COLO668 (cell line): ENCODE results near the gene CD8B.
"Not testable (repeated sequence)": the region's sequence is repeated elsewhere in the genome, so short reads cannot be mapped to it uniquely, and the experiment has no call there.

Experiments used
- DNase-seq: peaks from one replicate; lab custom pipeline; 2025; ENCODE audit not compliant: unreplicated experiment; lab: John Stamatoyannopoulos, UW

The CD8B gene

DNA sequence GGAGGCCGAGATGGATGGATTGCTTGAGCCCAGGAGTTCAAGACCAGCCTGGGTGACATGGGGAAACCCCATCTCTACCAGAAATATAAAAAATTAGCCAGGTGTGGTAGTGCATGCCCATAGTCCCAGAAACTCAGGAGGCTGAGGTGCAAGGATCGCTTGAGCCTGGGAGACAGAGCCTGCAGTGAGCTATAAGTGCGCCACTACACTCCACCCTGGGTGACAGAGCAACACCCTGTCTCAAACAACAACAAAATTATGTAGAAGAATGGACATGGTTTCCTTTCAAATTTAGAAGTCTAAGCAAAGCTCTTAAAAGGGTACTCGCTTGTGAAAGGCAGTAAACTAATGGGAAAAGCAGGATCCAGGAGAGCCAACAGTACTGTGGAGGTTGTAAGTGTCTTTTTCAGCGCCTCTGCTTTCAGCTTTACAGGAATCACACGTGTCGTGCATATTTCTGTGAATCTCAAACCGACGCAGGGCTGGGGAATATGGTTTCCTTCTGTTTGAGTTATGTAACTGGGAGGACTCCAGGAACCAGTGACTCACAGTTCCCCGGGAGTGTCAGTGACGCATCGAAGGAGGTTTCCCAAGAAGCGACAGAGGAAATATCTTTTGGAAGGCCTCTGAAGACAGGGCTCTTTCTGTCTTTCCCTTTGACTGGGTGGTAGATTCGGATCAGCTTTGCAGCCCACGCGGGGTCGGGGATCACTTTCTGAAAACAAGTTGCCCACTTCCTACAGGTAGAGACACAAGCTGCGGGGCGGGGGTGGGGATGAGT is 24.6 kb downstream of the CD8B start:
- DNase-seq, result not testable (repeated sequence)

DNA sequence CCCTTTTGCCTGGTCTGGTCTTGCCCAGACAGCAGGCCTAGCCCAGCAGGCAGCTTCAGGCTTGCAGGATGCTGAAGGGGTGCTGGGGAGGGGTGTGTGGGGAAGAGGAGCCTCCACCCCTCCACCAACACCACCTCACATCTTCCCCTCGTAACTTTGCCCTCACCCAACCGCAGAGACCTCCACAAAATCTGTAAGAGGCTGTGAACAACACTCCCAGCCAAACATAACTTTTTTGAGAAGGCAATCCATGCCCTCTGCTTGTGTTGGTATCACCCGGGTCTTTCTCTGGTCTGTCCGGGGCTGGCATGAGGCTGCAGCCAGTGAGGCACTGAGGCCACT is 26.2 kb downstream of the CD8B start:
- DNase-seq, result not testable (repeated sequence)

DNA sequence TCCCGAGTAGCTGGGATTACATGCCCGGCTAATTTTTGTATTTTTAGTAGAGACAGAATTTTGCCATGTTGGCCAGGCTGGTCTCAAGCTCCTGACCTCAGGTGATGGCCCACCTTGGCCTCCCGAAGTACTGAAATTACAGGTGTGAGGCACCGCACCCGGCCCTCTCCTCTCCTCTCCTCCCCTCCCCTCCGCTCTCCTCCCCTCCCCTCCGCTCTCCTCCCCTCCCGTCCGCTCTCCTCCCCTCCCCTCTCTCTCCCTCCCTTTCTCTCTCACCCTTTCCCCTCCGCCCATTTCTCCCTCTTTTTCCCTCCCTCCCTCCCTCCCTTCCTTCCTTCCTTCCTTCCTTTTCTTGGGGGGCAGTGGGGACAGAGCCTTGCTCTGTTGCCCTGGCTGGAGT is 28.4 kb downstream of the CD8B start:
- no peak for DNase-seq

DNA sequence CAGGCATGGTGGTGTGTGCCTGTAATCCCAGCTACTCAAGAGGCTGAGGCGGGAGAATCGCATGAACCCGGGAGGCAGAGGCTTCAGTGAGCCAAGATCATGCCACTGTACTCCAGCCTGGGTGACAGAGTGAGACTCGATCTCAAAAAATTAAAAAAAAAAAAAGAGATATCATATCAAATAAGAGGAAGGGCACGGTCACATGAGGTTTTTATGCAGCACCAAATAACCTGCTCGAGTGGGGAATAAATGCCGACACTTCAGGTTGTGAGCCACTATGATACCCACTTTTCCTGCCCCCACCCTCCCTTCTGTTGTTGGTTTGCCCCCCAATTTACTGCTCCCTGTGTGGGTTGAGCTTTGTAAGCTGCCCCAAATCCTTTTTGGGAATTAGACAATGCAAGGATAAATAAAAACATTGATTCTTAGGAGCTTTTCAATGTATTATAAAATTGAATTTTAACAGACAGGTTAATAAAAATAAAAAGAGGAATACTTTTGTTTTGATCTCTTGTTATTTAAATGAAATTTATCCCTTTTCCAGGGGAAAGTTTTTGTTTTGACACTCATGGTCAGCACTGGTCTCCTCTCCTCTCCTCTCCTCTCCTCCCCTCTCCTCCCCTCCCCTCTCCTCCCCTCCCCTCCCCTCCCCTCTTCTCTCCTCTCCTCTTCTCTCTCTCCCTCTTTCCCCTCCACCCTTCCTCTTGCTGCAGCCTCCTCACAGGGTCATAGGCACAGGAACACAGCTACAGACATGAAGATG is 29.2 kb downstream of the CD8B start:
- DNase-seq, result no peak

GRCh38 chr2:86831537-86831936 is 30.1 kb downstream of the CD8B start:
- no peak for DNase-seq

DNA sequence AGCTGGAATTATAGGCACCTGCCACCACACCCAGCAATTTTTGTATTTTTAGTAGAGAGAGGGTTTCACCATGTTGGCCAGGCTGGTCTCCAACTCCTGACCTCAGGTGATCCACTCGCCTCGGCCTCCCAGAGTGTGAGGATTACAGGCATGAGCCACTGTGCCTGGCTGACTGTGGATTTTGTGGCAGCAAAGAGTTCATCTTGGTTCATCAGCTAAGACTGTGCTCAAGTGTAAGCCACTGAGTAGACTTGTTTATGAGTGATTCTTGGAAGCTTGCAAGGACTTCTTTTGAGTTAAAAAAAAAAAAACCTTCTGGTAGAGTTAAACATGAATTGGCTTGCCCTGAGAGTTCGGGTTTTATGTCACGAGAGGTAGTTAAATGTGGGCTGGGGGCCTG is 34.7 kb downstream of the CD8B start:
- DNase-seq, result no peak

GRCh38 chr2:86825693-86826381 is 35.8 kb downstream of the CD8B start:
- no peak for DNase-seq

GRCh38 chr2:86825036-86825692 is 36.5 kb downstream of the CD8B start:
- no peak for DNase-seq

- no peak for DNase-seq
These were observed 38.9 kb downstream of the CD8B start for GRCh38 chr2:86822668-86823345.

- no peak for DNase-seq
These were observed 39.8 kb downstream of the CD8B start for GRCh38 chr2:86821842-86822241.

GRCh38 chr2:86821306-86821705 is 40.4 kb downstream of the CD8B start:
- no peak for DNase-seq

DNA sequence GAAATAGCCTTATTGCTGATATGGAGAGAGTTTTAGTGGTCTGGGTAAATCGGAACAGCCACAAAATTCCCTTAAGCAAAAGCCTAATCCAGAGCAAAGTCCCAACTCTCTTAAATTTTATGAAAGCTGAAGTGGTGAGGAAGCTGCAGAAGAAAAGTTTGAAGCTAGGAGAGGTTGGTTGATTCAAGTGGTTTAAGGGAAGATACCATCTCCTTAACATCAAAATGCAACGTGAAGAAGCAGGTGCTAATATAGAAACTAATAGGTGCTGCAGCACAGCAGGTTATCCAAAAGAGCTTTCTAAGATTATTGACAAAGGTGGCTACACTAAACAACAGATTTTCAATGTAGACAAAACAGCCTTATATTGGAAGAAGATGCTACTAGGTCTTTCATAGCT is 42.7 kb downstream of the CD8B start:
- no peak for DNase-seq

GRCh38 chr2:86818114-86818801 is 43.4 kb downstream of the CD8B start:
- no peak for DNase-seq

GRCh38 chr2:86815611-86816010 is 46.1 kb downstream of the CD8B start:
- no peak for DNase-seq

- DNase-seq, result no peak
These were observed 52.1 kb downstream of the CD8B start for GRCh38 chr2:86809481-86810121.

GRCh38 chr2:86808315-86809161 is 53.1 kb downstream of the CD8B start:
- peak; percentile 86 for DNase-seq

GRCh38 chr2:86807468-86808275 is 54.0 kb downstream of the CD8B start:
- DNase-seq, result peak; percentile 53

GRCh38 chr2:86807133-86807467 is 54.6 kb downstream of the CD8B start:
- DNase-seq, result no peak
